ENCODE results near the gene CCNL2.

GRCh38 chr1:1421907-1422464 lies 22.9 kb upstream of the CCNL2 start:
- TF ChIP-seq CTCF (IDR thresholded peaks at IDR 0.05) (no peak), POLR2A (IDR thresholded peaks at IDR 0.05) (no peak), POLR2AphosphoS5 (IDR thresholded peaks at IDR 0.05; ENCODE audit: insufficient read depth in 1 of 2, low read depth in 1 of 2) (no peak)

Data from vagina (tissue), 2 donors.